HEK293T (cell line): ENCODE results near the gene DBH.

Experiments used
- CTCF ChIA-PET: fragments of 350-600 bp; formaldehyde crosslinking; extraction: SDS; loops from one replicate; lab custom pipeline; 2021; ENCODE audit warnings: antibody characterized with exemption, inconsistent platforms; lab: Yijun Ruan, JAX
- POLR2A ChIA-PET: fragments of 350-600 bp; formaldehyde crosslinking; extraction: SDS; loops from one replicate; lab custom pipeline; 2020; ENCODE audit warnings: antibody characterized with exemption, inconsistent platforms; lab: Yijun Ruan, JAX
- DNase-seq: peaks from one replicate; pipeline ENCODE4 v3.0.0; 2012; ENCODE audit warnings: mixed read lengths; ENCODE audit errors: extremely low spot score
- ARNT ChIP-seq: fragments of 450-650 bp; IDR thresholded peaks from 2 replicates; pipeline ENCODE4 v1.6.1; 2017; ENCODE audit warnings: mild to moderate bottlenecking
- BHLHE40 ChIP-seq: fragments of 450-650 bp; IDR thresholded peaks from 2 replicates; pipeline ENCODE4 v1.6.1; 2016; ENCODE audit warnings: mild to moderate bottlenecking, moderate library complexity, borderline replicate concordance
- CTBP1 ChIP-seq: fragments of 450-650 bp; IDR thresholded peaks from 2 replicates; pipeline ENCODE4 v1.6.1; 2016; ENCODE audit warnings: borderline replicate concordance
- ELF4 ChIP-seq: fragments of 450-650 bp; IDR thresholded peaks from 2 replicates; pipeline ENCODE4 v1.6.1; 2017; ENCODE audit warnings: antibody characterized with exemption
- FOXA1 ChIP-seq: fragments of 450-650 bp; IDR thresholded peaks from 2 replicates; pipeline ENCODE4 v1.6.1; 2016; ENCODE audit warnings: mild to moderate bottlenecking
- FOXK2 ChIP-seq: fragments of 450-650 bp; IDR thresholded peaks from 2 replicates; pipeline ENCODE4 v1.6.1; 2016; ENCODE audit warnings: mild to moderate bottlenecking
- FOXM1 ChIP-seq: fragments of 450-650 bp; IDR thresholded peaks from 2 replicates; pipeline ENCODE4 v1.6.1; 2017; ENCODE audit warnings: mild to moderate bottlenecking, borderline replicate concordance
- HDGF ChIP-seq: fragments of 450-650 bp; IDR thresholded peaks from 2 replicates; pipeline ENCODE4 v1.6.1; 2017; ENCODE audit warnings: antibody characterized with exemption, borderline replicate concordance
- L3MBTL2 ChIP-seq: fragments of 450-650 bp; conservative IDR thresholded peaks from 2 replicates; pipeline ENCODE4 v1.6.1; 2016; ENCODE audit warnings: mild to moderate bottlenecking
- LEF1 ChIP-seq: fragments of 450-650 bp; IDR thresholded peaks from 2 replicates; pipeline ENCODE4 v1.6.1; 2017; ENCODE audit warnings: mild to moderate bottlenecking, borderline replicate concordance
- NFRKB ChIP-seq: fragments of 450-650 bp; IDR thresholded peaks from 2 replicates; pipeline ENCODE4 v1.6.1; 2016; ENCODE audit warnings: mild to moderate bottlenecking, moderate library complexity
- SP1 ChIP-seq: fragments of 450-650 bp; IDR thresholded peaks from 2 replicates; pipeline ENCODE4 v1.6.1; 2017
- SUZ12 ChIP-seq: fragments of 450-650 bp; IDR thresholded peaks from 2 replicates; pipeline ENCODE4 v1.6.1; 2016; ENCODE audit warnings: mild to moderate bottlenecking
- TARDBP ChIP-seq: fragments of 450-650 bp; IDR thresholded peaks from 2 replicates; pipeline ENCODE4 v1.6.1; 2016
- ZNF384 ChIP-seq: fragments of 450-650 bp; IDR thresholded peaks from 2 replicates; pipeline ENCODE4 v1.6.1; 2016
- TF ChIP-seq, protein P1 (sequence below): fragments of 450-650 bp; IDR thresholded peaks from 2 replicates; pipeline ENCODE4 v1.6.1; 2016

DBH gene

DNA sequence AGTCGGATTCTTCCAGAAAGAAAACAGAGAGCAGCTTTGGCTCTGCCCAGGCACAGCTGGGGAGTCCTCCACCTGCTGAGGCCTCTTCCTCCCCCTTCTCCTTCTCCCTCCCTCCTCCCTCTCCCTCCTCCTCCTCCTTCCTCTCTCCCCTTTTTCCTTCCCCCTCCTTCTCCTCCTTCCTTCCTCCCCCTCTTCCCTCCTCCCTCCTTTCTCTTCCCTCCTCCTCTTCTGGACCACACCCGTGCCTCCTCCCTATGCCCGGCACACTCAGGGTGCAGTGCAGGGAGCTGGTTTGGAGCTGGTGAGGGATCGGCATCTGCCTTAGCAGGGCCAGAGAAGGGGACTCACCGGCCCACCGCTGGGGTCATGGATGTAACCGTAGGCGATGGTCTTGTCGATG lies 30.2 kb downstream of the DBH start:
- TF ChIP-seq ARNT (no peak), NFRKB (no peak), SP1 (no peak), CTBP1 (no peak), SUZ12 (no peak), FOXK2 (no peak), L3MBTL2 (no peak), FOXM1 (no peak)
- TF ChIP-seq, protein P1, sequence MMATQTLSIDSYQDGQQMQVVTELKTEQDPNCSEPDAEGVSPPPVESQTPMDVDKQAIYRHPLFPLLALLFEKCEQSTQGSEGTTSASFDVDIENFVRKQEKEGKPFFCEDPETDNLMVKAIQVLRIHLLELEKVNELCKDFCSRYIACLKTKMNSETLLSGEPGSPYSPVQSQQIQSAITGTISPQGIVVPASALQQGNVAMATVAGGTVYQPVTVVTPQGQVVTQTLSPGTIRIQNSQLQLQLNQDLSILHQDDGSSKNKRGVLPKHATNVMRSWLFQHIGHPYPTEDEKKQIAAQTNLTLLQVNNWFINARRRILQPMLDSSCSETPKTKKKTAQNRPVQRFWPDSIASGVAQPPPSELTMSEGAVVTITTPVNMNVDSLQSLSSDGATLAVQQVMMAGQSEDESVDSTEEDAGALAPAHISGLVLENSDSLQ: no peak
- no peak for DNase-seq
- POLR2A ChIA-PET: no interaction called here
- CTCF ChIA-PET: no interaction called here

DNA sequence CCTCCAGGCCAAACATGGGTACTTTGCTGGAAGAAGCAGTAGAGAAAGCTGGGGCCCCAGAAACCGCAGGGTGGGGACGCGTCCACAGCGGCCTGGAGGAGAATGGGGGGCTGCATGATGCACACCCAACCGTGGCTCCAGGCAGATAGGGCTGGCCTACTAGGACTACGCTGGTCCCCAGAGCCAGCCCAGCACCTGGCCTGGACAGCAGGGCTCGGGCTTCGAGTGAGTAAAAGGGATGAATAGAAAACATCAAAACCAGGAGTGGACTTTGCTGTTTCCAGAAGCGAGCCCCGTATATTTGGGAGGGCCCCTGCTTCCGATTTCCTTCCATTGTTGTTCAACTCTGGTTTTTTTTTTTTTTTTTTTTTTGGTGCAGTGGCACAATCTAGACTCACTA lies 30.7 kb downstream of the DBH start:
- TF ChIP-seq SP1 (no peak), LEF1 (no peak), L3MBTL2 (no peak), ZNF384 (no peak), FOXK2 (no peak), CTBP1 (no peak), BHLHE40 (no peak), TARDBP (no peak), SUZ12 (no peak), FOXM1 (no peak), NFRKB (no peak), FOXA1 (no peak), ARNT (no peak), ELF4 (no peak), HDGF (no peak)
- TF ChIP-seq, protein P1: no peak
- CTCF ChIA-PET: no interaction called here
- no peak for DNase-seq
- POLR2A ChIA-PET: no interaction called here

DNA sequence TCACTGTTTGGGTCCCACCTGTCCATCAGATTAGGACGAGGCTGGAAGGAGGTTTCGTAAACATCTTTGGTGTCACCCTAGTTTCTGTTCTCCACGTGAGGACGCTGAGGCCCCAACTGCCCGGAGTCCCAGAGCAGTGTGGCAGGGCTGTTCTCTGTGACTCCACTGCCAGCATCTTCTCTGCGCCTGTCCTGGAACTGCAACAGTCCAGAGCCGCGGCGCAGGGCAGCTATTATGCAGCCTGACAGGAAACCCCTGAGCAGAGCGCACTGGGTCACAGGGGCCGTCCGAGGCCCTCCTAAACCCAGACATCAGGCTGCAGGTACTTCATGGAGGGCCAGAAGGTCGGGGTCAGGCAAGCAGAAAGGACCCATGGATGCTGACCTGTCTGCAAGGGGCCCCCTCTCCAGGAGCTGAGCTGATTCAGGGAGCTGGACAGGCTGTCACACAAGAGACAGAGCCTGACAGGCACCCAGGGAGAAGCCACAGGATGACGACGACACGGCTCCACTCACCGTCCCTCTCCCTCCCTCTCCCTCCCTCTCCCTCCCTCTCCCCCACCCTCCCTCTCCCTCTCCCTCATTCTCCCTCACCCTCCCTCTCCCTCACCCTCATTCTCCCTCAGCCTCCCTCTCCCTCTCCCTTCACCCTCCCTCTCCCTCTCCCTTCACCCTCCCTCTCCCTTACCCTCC lies 31.7 kb downstream of the DBH start:
- no peak for DNase-seq
- TF ChIP-seq ZNF384 (no peak), BHLHE40 (no peak), NFRKB (no peak), FOXA1 (no peak), ELF4 (no peak), SP1 (no peak), SUZ12 (no peak), HDGF (no peak), TARDBP (no peak), ARNT (no peak), CTBP1 (no peak), L3MBTL2 (no peak), FOXK2 (no peak), LEF1 (no peak), FOXM1 (no peak)
- TF ChIP-seq, protein P1: no peak
- ChIA-PET CTCF (no interaction called here), POLR2A (no interaction called here)

DNA sequence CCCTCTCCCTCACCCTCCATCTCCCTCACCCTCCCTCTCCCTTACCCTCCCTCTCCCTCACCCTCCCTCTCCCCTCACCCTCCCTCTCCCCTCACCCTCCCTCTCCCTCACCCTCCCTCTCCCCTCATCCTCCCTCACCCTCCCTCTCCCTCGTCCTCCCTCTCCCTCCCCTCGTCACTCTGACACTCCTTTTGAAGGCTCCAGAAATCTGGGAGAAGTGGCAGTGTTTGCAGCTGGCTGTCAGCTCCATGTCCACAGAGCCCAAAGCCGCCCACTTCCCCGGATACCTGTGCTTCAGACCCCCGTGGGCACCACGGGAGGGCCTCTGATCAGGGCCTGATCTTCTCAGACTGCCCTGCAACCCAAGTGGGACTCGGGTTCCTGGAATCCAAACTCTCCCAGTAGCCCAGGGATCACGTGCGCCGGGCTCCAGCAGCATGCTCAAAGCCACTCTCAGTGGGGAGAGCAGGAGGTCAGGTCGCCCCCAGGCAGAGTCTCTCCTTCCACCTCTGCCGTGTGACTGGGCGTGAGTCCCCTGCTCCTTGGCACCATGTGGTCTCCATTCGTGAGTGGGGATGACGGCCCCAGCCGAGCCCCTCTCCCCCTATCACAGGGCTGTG lies 33.1 kb downstream of the DBH start:
- no peak for DNase-seq
- TF ChIP-seq LEF1: no peak
- no peak for TF ChIP-seq FOXK2
- no peak for TF ChIP-seq TARDBP
- no peak for TF ChIP-seq NFRKB
- no peak for TF ChIP-seq ELF4
- TF ChIP-seq SUZ12: no peak
- no peak for TF ChIP-seq FOXM1
- TF ChIP-seq BHLHE40: no peak
- ChIA-PET CTCF (no interaction called here), POLR2A (no interaction called here)

DNA sequence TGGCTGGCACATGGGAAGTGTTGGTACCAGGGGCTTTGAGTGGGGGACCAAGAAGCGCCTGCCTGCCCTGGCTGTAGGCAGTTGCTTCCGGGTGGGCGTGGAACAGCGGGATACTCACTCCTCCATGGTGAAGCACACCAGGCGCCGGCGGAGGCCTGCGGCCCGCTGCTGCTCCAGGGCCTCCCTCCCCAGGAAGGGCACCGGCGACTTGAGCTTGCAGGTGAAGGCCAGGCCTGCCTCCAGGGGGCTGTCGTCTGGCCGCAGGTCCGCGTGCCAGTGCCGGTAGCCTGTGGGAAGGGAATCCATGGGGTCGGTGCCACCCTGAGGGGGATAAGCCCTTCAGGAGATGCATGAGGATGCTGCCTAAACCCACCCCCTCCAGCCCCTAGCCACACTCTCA lies 34.3 kb downstream of the DBH start:
- CTCF ChIA-PET: no interaction called here
- DNase-seq: no peak
- POLR2A ChIA-PET: no interaction called here

More for the DNA sequence above, 34.3 kb downstream of the DBH start:
- TF ChIP-seq, protein P1: no peak
- no peak for TF ChIP-seq CTBP1
- no peak for TF ChIP-seq SUZ12
- no peak for TF ChIP-seq HDGF
